ENCODE results near the gene HOXC13.
A peak's percentile ranks its signal among the peaks of the same experiment; 100 is the strongest.

Gene HOXC13

GRCh38 chr12:53981634-53982565 lies 43.3 kb downstream of the HOXC13 start:
- no peak for DNase-seq (ENCODE audit: extremely low read depth, low read depth)
- H3K4me3 ChIP-seq (replicated peaks; ENCODE audit: low read depth, low read length): peak overlapping the region; percentile 11
- TF ChIP-seq CTCF (IDR thresholded peaks at IDR 0.05; ENCODE audit: low read depth, low read length, missing control alignments): no peak

GRCh38 chr12:53982648-53983567 lies 44.3 kb downstream of the HOXC13 start:
- no peak for DNase-seq (ENCODE audit: extremely low read depth, low read depth)
- H3K4me3 ChIP-seq (replicated peaks; ENCODE audit: low read depth, low read length): peak overlapping the region; percentile 4; the same call in 1 of the 2 replicates
- no peak for TF ChIP-seq CTCF (IDR thresholded peaks at IDR 0.05; ENCODE audit: low read depth, low read length, missing control alignments)

- no peak for TF ChIP-seq CTCF (IDR thresholded peaks at IDR 0.05; ENCODE audit: low read depth, low read length, missing control alignments)
- 0 out of 2 replicates have a peak overlapping the region, but pooled peaks have one; percentile 20 for H3K4me3 ChIP-seq (replicated peaks; ENCODE audit: low read depth, low read length)
- DNase-seq (ENCODE audit: extremely low read depth, low read depth): no peak
These were observed 44.9 kb downstream of the HOXC13 start for GRCh38 chr12:53983568-53983949.

GRCh38 chr12:53983950-53984572 lies 45.4 kb downstream of the HOXC13 start:
- no peak for DNase-seq (ENCODE audit: extremely low read depth, low read depth)
- TF ChIP-seq CTCF (IDR thresholded peaks at IDR 0.05; ENCODE audit: low read depth, low read length, missing control alignments): no peak
- H3K4me3 ChIP-seq (replicated peaks; ENCODE audit: low read depth, low read length): peak overlapping the region; percentile 20

GRCh38 chr12:53984901-53985691 lies 46.5 kb downstream of the HOXC13 start, which contains the start of gene HOXC10:
Gene HOXC10 (plus strand): TSS chr12:53985146. CDS start chr12:53985260, 114 bp downstream.
- peak within 1 kb of the TSS; percentile 51 for H3K4me3 ChIP-seq (replicated peaks; ENCODE audit: low read depth, low read length)
- TF ChIP-seq CTCF (IDR thresholded peaks at IDR 0.05; ENCODE audit: low read depth, low read length, missing control alignments): peak; percentile 74
- DNase-seq (ENCODE audit: extremely low read depth, low read depth): peak; percentile 83

- TF ChIP-seq CTCF (IDR thresholded peaks at IDR 0.05; ENCODE audit: low read depth, low read length, missing control alignments): no peak
- peak overlapping the region; percentile 51 for H3K4me3 ChIP-seq (replicated peaks; ENCODE audit: low read depth, low read length)
- no peak for DNase-seq (ENCODE audit: extremely low read depth, low read depth)
These were observed 47.0 kb downstream of the HOXC13 start for GRCh38 chr12:53985692-53985993.
